ENCODE results near the gene TLK1.

DNA sequence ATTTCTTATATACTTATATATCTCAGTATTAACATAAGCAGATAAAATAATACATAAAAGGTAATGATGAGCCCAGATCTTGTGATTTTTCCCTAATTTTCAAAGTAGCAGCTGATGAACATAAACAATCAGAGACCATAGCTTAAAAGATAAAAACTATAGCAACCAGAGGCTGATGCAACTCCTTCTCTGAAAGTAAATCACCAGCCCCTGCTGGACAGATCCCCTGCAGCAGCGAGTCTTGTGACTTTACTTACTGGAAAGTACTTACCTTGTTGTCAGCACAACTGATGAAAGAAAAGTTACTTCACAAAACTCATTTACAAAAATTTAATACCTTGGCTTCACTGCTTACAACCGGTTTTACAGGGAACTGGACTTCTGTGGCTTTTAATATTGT is 164.4 kb downstream of the TLK1 start:
- TF ChIP-seq, protein P1, sequence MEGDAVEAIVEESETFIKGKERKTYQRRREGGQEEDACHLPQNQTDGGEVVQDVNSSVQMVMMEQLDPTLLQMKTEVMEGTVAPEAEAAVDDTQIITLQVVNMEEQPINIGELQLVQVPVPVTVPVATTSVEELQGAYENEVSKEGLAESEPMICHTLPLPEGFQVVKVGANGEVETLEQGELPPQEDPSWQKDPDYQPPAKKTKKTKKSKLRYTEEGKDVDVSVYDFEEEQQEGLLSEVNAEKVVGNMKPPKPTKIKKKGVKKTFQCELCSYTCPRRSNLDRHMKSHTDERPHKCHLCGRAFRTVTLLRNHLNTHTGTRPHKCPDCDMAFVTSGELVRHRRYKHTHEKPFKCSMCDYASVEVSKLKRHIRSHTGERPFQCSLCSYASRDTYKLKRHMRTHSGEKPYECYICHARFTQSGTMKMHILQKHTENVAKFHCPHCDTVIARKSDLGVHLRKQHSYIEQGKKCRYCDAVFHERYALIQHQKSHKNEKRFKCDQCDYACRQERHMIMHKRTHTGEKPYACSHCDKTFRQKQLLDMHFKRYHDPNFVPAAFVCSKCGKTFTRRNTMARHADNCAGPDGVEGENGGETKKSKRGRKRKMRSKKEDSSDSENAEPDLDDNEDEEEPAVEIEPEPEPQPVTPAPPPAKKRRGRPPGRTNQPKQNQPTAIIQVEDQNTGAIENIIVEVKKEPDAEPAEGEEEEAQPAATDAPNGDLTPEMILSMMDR (IDR thresholded peaks at IDR 0.05): no peak
- no peak for TF ChIP-seq EP300 (IDR thresholded peaks at IDR 0.05)
